Activated CD8-positive, alpha-beta T cell treated with anti-CD3 and anti-CD28 coated beads for 36 hours (primary cell): ENCODE data around the gene MIF4GD. TPM values are rescaled to one million over a fixed set of nuclear protein-coding genes. Genes with fewer than 3 reads are reported as not detected.

Experiments used
- ATAC-seq: fragments of 200-7000 bp; cut with Tn5 transposase; one replicate; pipeline ENCODE4 v1.10.0; 2021; ENCODE audit warnings: mild to moderate bottlenecking, moderate library complexity
- CTCF ChIA-PET: fragments of 350-600 bp; sonication (Branson Sonifier 250); formaldehyde crosslinking; loops from one replicate; lab custom pipeline; 2021; ENCODE audit warnings: antibody characterized with exemption; lab: Charles Lee
- POLR2A ChIA-PET: fragments of 350-600 bp; sonication (Branson Sonifier 250); formaldehyde crosslinking; loops from one replicate; lab custom pipeline; 2021; ENCODE audit warnings: antibody characterized with exemption; lab: Charles Lee
- DNase-seq: peaks from one replicate; pipeline ENCODE4 v3.0.0-alpha.2; 2020
- H3K27ac Mint-ChIP-seq: one replicate; pipeline ENCODE4 v1.8.0; 2021; ENCODE audit warnings: mild to moderate bottlenecking, mixed read lengths
- H3K27me3 Mint-ChIP-seq: one replicate; pipeline ENCODE4 v1.8.0; 2021; ENCODE audit warnings: mixed read lengths
- H3K36me3 Mint-ChIP-seq: one replicate; pipeline ENCODE4 v1.8.0; 2021; ENCODE audit warnings: low read depth, mixed read lengths
- H3K4me1 Mint-ChIP-seq: one replicate; pipeline ENCODE4 v1.8.0; 2021; ENCODE audit warnings: low read depth, mixed read lengths
- H3K4me3 Mint-ChIP-seq: one replicate; pipeline ENCODE4 v1.8.0; 2021; ENCODE audit warnings: mild to moderate bottlenecking, moderate library complexity, mixed read lengths
- H3K9me3 Mint-ChIP-seq: one replicate; pipeline ENCODE4 v1.8.0; 2021; ENCODE audit warnings: mixed read lengths
- intact Hi-C: fragments of 100-400 bp; cut with micrococcal nuclease; formaldehyde crosslinking; loops from one replicate; pipeline ENCODE4 v1.10.0; 2022
- total RNA-seq, 2 experiments: library from RNA; stranded (reverse); gene quantifications; one replicate each; pipeline ENCODE4 v1.2.3, GENCODE V29; 2021
- TF ChIP-seq, protein P1 (sequence below): fragments of 200-600 bp; IDR thresholded peaks from one replicate; pipeline ENCODE4 v1.8.0; 2022; ENCODE audit warnings: antibody characterized with exemption, mild to moderate bottlenecking

The MIF4GD gene
- total RNA-seq, 2 experiments from 2014 or later, result 42.4 to 43.8 TPM

DNA sequence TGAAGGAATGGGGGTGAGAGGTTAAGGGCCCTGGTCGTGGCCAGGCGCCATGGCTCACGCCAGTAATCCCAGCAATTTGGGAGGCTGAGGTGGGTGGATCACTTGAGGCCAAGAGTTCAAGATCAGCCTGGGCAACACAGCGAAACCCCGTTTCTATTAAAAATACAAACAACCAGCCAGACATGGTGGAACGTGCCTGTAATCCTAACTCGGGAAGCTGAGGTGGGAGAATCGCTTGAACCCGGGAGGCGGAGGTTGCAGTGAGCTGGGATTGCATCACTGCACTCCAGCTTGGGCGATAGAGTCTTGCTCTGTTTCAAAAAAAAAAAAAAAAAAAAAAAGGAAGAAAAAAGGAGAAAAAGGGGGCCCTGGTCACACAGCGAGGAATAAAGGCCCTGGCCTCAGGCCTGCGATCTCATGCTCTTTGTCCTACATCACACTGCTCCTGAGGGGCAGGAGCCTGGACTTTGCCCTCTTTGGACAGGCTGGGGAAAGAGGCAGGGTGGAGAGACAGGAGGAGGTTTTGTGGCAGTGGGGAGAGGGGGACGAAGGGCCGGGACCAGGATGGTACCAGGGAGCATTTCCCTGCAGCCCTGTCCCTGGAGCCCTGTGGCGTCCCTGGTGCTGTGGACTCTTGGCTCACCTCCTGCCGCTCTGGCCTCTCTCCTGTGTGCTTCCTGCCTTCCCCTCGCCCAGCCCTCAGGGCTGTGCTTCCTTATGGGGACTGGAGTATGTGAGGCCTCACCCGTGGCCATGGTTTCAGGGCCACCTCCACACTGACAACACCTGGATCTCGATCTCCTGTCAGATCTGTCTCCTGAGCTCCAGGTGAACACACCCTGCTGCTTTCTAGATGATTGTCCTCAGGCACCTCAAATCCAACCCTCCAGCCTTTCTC is 38.0 kb upstream of the MIF4GD start:
- Mint-ChIP-seq H3K4me1 (peaks cover 7% of the 10 kb centered on the region), H3K27me3 (no peaks in the 10 kb centered on the region), H3K4me3 (no peak overlapping the region), H3K27ac (no peak overlapping the region), H3K9me3 (no peaks in the 10 kb centered on the region), H3K36me3 (no peaks in the 10 kb centered on the region)
- ATAC-seq (no peak), DNase-seq (no peak)
- TF ChIP-seq, protein P1, sequence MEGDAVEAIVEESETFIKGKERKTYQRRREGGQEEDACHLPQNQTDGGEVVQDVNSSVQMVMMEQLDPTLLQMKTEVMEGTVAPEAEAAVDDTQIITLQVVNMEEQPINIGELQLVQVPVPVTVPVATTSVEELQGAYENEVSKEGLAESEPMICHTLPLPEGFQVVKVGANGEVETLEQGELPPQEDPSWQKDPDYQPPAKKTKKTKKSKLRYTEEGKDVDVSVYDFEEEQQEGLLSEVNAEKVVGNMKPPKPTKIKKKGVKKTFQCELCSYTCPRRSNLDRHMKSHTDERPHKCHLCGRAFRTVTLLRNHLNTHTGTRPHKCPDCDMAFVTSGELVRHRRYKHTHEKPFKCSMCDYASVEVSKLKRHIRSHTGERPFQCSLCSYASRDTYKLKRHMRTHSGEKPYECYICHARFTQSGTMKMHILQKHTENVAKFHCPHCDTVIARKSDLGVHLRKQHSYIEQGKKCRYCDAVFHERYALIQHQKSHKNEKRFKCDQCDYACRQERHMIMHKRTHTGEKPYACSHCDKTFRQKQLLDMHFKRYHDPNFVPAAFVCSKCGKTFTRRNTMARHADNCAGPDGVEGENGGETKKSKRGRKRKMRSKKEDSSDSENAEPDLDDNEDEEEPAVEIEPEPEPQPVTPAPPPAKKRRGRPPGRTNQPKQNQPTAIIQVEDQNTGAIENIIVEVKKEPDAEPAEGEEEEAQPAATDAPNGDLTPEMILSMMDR, result no peak
- CTCF ChIA-PET, result interaction anchor here (1.3 kb wide), 1 partner anchor 104 kb away, joined by 6 read pairs; no protein-coding TSS in a partner anchor
- POLR2A ChIA-PET, result interaction anchor here (0.9 kb wide), 1 partner anchor 12 kb away, joined by 3 read pairs; no protein-coding TSS in a partner anchor
- intact Hi-C loops, result no loop called here

DNA sequence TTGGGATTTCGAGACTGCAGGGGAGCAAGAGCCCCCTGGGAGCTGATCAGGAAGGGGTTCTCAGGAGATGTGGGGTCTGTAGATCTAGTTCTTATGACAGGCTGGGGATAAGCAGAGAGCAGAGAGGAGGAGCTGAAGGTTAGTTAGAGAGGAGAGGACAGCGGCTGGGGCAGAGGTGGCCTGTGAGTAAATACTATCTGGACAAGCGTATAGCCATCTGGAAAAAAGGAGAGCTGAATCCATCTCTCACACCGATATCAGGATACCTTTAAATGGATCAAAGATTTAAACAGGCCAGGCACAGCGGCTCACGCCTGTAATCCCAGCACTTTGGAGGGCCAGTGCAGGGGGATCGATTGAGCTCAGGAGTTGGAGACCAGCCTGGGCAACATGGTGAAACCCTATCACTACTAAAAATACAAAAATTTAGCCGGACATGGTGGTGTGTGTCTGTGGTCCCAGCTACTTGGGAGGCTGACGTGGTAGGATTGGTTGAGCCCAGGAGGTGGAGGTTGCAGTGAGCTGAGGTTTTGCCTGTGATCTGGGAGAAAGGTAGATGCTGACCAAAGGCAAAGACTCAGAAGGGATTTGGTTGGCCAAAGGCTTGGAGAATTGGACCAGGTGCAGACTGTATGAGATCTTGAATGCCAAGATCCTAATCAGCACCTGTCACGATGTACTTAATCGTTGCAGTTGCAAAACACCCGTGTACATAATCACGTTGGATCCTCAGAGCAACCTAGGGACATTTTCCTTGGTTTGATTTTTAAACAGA is 37.1 kb upstream of the MIF4GD start:
- TF ChIP-seq, protein P1, result no peak
- ChIA-PET POLR2A (no interaction called here), CTCF (interaction anchor here (1.3 kb wide), 1 partner anchor 105 kb away, joined by 6 read pairs; no protein-coding TSS in a partner anchor)
- peaks cover 3% of the 10 kb centered on the region for H3K4me1 Mint-ChIP-seq
- H3K4me3 Mint-ChIP-seq, result no peak overlapping the region
- no peaks in the 10 kb centered on the region for H3K36me3 Mint-ChIP-seq
- no peak overlapping the region for H3K27ac Mint-ChIP-seq
- DNase-seq (no peak), ATAC-seq (no peak)
- no peaks in the 10 kb centered on the region for H3K9me3 Mint-ChIP-seq
- H3K27me3 Mint-ChIP-seq, result no peaks in the 10 kb centered on the region
- intact Hi-C loops, result no loop called here

DNA sequence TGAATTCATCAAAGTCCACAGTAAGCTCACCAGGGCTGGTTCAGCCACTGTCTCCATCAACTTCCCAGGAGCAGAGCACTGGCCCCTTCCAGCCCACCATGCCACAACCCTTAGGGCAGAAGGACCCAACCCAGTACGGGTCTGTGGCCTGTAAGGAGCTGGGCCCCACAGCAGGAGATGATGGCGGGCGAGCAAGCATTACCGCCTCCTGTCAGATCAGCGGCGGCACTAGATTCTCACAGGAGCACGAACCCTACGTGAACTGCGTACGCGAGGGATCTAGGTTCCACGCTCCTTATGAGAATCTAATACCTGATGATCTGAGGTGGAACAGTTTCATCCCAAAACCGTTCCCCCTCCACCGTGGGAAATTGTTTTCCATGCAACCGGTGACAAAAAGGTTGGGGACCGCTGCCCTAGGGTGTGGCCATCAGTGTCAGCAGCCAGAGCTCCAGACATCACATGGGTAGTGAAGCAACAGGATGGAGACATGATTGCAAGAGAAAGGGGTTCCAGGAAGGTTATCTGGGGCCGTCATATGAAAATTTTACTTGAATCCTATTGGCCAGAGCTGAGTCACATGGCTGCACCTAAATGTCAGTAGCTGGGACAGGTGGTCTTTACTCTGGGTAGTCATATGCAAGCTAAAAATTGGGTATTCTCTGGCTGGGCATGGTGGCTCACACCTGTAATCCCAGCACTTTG is 30.6 kb upstream of the MIF4GD start:
- H3K4me3 Mint-ChIP-seq, result no peak overlapping the region
- intact Hi-C loops, result no loop called here
- POLR2A ChIA-PET, result interaction anchor here (1.1 to 1.4 kb wide), 2 partner anchors 11 to 12 kb away, joined by 3 to 7 read pairs; partner anchors contain the start of gene SLC25A19
- TF ChIP-seq, protein P1, result no peak
- DNase-seq, result no peak
- ATAC-seq, result no peak
- peaks cover 11% of the 10 kb centered on the region for H3K4me1 Mint-ChIP-seq
- H3K27ac Mint-ChIP-seq, result no peak overlapping the region
- CTCF ChIA-PET, result interaction anchor here (1.6 kb wide), 1 partner anchor 15 kb away, joined by 3 read pairs; no protein-coding TSS in a partner anchor
- H3K36me3 Mint-ChIP-seq, result no peaks in the 10 kb centered on the region
- H3K9me3 Mint-ChIP-seq, result no peaks in the 10 kb centered on the region
- H3K27me3 Mint-ChIP-seq, result no peaks in the 10 kb centered on the region

DNA sequence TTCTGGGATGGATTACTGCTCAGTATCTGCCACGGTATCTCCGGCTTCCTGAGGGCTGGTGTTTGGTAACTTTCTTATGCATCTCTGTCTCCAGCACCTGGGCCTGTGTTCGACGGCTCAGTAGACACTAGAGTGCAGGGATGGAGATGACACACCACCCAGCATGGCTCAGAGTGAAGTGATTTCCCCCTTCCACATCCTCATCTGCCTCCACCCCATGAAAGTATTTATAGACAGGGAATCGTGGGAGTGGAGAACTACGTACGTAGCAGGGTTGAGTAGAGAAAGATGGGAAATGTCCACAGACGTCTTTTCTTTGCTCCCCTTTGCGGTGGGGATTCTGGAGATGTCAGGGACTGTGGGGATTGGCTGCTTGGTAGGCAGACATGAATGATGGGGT is 30.0 kb upstream of the MIF4GD start:
- no peaks in the 10 kb centered on the region for H3K36me3 Mint-ChIP-seq
- ATAC-seq (no peak), DNase-seq (no peak)
- ChIA-PET POLR2A (interaction anchor here (1.1 kb wide), 1 partner anchor 11 kb away, joined by 3 read pairs; no protein-coding TSS in a partner anchor), CTCF (interaction anchor here (1.1 kb wide), 1 partner anchor 103 kb away, joined by 3 read pairs; no protein-coding TSS in a partner anchor)
- no peaks in the 10 kb centered on the region for H3K9me3 Mint-ChIP-seq
- intact Hi-C loops, result no loop called here
- peaks cover 14% of the 10 kb centered on the region for H3K4me1 Mint-ChIP-seq
- H3K4me3 Mint-ChIP-seq, result no peak overlapping the region
- no peaks in the 10 kb centered on the region for H3K27me3 Mint-ChIP-seq
- TF ChIP-seq, protein P1, result no peak
- no peak overlapping the region for H3K27ac Mint-ChIP-seq
